Activated CD8-positive, alpha-beta memory T cell treated with anti-CD3 and anti-CD28 coated beads, Interleukin-2, amount 50 U/mL, for 24 hours (primary cell): ENCODE measurements around the gene GSK3B.
"Not testable (repeated sequence)": the region's sequence is repeated elsewhere in the genome, so short reads cannot be mapped to it uniquely, and the experiment has no call there.

ENCODE experiments used
- DNase-seq: peaks from one replicate; pipeline ENCODE4 v3.0.0-alpha.2; 2020; ENCODE audit errors: extremely low read depth

The GSK3B gene

DNA sequence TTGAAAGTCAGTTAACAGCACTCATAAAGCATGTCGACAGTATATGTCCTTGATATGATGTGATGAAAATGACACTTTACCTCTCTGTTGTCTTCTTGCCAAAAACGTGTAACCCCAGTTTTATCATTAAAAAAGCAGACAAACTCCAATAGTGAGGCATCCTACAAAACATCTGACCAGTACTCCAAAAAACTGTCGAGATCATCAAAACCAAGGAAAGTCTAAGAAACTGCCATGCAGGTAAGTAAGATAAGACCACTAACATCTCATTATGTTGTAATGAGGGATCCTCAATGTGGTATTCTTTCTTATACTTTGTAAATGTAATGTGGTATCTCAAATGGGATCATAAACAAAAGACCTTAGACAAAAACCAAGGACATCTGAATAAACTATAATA lies 160.0 kb downstream of the GSK3B start:
- no peak for DNase-seq

- no peak for DNase-seq
Observed at GRCh38 chr3:119933207-119933606, 161.0 kb downstream of the GSK3B start.

DNA sequence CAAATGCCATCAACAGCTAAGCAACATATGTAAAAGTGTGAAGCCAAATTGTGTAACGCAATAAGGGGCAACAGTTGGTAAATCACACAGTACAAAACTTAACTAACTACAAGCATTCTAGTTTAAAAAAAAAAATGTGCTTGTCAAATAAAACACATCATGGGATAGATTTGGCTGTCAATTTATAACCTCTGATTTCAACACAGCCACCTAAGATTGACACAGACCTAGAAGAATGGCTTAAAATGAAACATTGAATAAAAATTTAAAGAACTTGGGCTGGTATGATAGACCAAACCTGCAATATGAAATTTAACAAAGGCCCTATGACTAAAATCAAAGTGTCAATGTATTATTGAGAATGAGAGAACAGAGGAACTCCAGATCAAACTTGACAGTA lies 164.0 kb downstream of the GSK3B start:
- no peak for DNase-seq

DNA sequence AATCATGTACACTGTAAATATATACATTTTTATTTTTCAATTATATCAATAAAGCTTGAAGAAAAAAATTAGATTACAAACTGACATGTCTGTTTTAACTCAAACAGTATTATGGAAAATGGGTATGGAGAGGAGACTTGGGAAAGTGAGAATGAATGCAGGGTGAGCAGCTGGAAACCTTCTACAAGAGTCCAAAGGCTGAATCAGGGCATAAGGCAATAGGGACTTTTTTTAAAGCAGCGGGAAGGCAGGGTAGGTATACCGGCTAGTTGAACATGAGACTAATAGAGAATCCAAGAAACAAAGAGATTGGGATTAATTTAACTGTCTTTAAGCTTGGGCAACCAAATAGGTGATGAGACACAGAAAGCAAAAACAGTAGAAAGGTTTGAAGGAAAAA lies 167.1 kb downstream of the GSK3B start:
- DNase-seq, result no peak

DNA sequence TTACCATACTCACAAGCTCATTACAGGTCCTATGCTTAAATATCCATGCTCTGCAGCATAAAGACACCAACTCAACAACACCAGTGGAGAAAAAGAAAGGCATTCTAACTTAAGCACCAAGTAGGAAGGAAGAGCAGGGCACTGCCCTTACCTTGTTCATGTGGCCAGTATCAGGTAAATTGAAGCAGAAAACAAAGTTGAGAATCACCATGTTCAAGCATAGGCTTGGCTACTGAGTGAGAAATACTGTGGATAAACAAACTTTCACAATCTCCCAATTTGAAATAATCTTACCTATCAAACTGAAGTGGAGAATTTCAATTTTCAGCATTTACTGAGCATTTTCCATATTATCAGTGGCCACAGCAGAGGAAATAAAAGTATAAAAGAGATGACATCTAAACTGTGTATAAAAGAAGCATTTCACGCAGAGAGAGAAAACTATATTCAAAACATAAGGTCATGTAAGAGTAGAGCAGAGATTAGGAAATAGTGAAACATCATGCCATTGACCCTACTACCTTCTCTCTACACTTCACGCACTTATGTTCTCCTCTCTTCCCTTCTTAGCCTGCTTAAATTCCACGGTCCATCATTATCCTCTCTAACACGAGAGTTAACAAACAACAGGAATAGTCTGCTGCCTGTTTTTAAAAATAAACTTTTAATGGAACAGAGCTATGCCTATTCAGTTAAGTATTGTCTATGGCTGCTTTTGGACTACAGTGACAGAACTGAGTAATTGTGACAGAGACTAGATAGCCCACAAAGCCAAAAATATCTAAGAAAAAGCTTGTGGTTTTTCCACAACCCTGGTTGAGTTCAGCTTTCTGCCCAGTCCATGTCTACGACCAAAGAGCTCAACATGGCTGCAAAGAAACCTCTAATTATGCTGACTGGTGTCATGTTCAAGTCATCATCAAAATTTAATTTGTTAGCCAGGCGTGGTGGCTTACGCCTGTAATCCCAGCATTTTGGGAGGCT lies 169.8 kb downstream of the GSK3B start:
- no peak for DNase-seq

- DNase-seq, result no peak
Observed at GRCh38 chr3:119918992-119919933, 175.0 kb downstream of the GSK3B start.

- no peak for DNase-seq
Observed at GRCh38 chr3:119913021-119913420, 181.2 kb downstream of the GSK3B start.

GRCh38 chr3:119912220-119912619 lies 182.0 kb downstream of the GSK3B start:
- no peak for DNase-seq

DNA sequence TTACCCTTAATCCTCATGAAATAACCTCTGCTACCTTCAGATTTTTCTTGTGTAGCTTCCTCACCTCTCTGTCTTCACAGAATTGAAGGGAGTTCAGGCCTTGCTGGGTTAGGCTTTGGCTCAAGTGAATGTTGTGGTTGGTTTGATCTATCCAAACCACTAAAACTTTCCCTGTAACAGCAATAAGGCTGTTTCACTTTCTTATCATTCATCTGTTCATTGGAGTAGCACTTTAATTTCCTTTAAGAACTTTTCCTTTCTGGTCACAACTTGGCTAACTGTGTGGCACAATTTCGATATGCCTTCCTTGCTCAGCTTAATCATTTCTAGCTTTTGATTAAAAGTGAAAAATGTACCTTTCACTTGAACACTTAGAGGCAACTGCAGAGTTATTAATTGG lies 182.5 kb downstream of the GSK3B start:
- no peak for DNase-seq

- DNase-seq, result no peak
Observed at GRCh38 chr3:119902061-119902460, 192.2 kb downstream of the GSK3B start.

DNA sequence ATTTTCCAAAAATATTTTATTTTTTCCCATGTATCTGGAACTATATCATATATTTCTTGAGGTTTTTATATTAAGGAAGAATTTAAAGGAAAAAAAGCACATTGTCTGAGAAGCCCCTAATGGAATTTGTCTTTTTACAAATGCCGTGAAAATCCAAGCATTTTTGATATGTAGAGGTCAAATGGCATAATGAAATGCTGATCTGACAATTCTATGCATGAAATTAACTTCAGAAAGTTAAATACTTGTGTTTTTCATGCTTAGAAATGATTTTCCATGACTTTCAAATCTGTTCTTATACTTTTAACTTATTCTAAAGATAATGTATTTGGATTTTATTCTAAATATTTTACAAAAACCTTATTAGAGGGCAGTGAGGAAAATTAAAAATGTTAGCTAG lies 193.1 kb downstream of the GSK3B start:
- DNase-seq, result no peak

GRCh38 chr3:119899192-119899511 lies 195.1 kb downstream of the GSK3B start:
- no peak for DNase-seq

DNA sequence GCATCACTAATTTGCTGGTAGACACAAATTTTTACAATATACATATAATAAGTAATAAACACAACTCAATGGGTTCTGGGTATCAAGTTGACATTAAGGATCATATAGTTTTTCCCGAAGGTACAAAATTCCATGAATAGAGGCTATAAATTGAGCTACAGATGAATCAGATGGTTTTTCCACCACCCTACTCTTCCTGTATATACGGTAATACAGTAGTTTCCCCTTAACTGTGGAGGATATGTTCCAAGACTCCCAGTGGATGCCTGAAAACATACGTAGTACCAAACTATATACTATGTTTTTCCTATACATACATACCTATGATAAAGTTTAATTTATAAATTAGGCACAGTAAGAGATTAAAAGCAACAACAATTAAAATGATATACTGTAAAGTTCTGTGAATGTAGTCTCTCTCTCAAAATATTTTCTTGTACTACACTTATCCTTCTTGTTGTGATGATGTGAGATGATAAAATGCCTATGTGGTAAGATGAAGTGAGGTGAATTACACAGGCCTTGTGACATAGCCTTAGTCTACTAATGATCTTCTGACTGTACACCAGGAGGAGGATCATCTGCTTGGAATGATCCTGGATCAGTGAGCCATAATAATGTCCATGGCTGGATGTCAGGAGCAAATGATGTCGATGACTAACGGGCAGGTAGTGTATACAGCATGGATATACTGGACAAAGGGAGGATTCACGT lies 195.6 kb downstream of the GSK3B start:
- DNase-seq, result no peak

DNA sequence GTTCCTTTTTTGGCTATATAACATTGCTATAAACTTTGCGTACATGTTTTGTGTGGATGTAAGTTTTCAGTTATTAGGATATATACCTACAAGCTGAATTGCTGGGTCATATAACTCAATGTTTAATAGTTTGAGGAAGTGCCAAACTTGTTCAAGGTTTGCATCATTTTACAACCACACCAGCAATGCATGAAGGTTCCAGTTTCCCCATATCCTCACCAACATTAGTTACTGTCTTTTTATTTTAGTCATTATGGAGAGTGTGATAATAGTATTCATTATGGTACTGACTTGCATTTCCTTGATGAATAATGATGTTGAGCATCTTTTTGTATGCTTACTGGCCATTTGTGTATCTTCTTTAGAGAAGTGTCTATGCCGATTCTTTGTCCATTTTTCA lies 200.1 kb downstream of the GSK3B start:
- DNase-seq, result no peak

- DNase-seq, result no peak
Observed at GRCh38 chr3:119893769-119894168, 200.5 kb downstream of the GSK3B start.

DNA sequence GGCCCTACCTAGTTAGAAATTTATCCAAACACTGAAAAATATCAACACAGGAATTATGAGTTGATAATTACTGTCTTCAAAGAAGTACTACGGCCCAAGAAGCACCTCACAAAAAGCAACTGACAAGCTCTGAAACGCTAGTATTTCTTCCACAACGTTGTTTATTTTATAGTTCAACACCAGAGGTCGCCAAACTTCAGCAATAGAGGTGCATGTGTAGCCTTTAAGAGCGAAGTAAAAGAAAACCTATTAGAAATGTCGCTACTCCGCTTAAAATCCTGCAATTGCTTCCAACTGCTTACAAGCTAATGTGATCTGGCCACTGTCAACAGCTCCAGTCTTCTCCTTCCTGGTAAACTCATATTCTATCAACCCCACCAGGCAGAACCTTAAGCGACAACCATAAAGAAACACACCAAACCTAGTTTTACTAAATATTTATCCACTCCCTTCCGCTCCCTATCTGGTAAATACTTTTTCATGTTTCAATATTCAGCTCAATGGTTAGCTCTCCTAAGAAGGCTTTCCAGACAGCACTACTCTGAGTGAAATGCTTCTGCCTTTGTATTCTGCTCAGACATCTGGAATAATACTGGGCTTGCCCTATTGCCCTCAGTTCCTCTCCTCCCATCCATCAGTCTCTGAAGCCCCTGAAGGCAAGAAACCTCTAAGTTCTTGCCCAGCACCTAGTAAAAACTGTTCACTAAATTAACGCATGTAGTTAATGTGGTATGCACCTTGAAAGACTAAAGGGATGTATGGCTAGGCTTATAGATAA lies 202.1 kb downstream of the GSK3B start:
- no peak for DNase-seq

DNA sequence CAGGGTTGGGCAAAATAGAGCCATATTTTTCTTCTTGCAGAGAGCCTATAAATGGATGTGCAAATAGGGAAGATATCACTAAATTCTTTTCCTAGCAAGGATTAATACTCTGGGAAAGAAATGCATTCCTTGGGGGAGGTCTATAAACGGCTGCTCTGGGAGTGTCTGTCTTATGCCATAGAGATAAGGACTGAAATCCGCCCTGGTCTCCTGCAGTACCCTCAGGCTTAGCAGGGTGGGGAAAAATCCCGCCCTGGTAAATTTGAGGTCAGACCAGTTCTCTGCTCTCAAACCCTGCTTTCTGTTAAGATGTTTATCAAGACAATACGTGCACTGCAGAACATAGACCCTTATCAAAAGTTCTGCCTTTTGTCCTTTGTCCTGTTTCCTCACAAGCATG lies 205.6 kb downstream of the GSK3B start:
- DNase-seq, result not testable (repeated sequence)

GRCh38 chr3:119885746-119886530 lies 208.3 kb downstream of the GSK3B start:
- DNase-seq, result no peak

- no peak for DNase-seq
Observed at GRCh38 chr3:119884161-119884557, 210.1 kb downstream of the GSK3B start.

DNA sequence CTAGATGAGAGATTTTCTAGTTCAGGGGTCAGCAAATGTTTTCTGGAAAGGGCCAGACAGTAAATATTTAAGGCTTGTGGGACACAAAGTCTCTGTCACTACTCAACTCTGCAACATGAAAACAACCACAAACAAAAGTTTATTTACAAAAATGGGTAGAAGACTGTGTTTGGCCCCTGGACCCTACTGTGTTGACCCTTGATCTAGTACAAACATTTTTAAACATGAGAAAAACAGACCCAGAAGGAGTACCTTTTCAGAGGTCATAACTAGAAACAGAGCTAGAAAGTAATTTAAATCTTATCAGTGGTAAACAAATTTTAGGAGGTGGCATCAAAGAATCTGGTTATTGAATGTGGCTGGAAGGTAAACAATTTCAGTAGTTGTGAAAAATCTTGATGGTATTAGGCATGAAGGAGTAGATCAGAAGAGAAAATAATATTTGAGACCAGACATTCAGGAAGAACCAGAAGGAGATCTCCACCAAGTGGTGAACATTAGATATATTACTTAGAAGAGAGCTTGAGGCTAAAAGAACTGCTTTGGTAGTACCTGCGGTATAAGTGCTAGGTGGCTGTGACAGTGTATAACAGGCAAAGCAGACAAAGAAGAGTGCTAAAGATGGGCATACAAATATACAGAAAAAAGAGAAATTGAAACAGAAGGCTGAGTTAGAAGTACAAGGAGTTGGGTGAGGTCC lies 210.6 kb downstream of the GSK3B start:
- DNase-seq, result no peak
